ENCODE measurements around the gene ASTL.
"Not testable (repeated sequence)": the region's sequence is repeated elsewhere in the genome, so short reads cannot be mapped to it uniquely, and the experiment has no call there.

The ASTL gene

GRCh38 chr2:96161898-96162297 lies 23.6 kb upstream of the ASTL start:
- TF ChIP-seq, protein P1, sequence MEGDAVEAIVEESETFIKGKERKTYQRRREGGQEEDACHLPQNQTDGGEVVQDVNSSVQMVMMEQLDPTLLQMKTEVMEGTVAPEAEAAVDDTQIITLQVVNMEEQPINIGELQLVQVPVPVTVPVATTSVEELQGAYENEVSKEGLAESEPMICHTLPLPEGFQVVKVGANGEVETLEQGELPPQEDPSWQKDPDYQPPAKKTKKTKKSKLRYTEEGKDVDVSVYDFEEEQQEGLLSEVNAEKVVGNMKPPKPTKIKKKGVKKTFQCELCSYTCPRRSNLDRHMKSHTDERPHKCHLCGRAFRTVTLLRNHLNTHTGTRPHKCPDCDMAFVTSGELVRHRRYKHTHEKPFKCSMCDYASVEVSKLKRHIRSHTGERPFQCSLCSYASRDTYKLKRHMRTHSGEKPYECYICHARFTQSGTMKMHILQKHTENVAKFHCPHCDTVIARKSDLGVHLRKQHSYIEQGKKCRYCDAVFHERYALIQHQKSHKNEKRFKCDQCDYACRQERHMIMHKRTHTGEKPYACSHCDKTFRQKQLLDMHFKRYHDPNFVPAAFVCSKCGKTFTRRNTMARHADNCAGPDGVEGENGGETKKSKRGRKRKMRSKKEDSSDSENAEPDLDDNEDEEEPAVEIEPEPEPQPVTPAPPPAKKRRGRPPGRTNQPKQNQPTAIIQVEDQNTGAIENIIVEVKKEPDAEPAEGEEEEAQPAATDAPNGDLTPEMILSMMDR (IDR thresholded peaks at IDR 0.05; ENCODE audit: borderline replicate concordance, control extremely low read depth, extremely low read depth, insufficient read depth, missing control alignments), result no peak
- DNase-seq (ENCODE audit: low spot score), result peak; percentile 13
- in situ Hi-C loops (cut with MboI; ENCODE audit: low sequenced_read_pairs, unreplicated experiment), result no loop called here

GRCh38 chr2:96160366-96160765 lies 22.1 kb upstream of the ASTL start:
- DNase-seq (ENCODE audit: low spot score); in situ Hi-C loops (cut with MboI; ENCODE audit: low sequenced_read_pairs, unreplicated experiment): not testable (repeated sequence)

DNA sequence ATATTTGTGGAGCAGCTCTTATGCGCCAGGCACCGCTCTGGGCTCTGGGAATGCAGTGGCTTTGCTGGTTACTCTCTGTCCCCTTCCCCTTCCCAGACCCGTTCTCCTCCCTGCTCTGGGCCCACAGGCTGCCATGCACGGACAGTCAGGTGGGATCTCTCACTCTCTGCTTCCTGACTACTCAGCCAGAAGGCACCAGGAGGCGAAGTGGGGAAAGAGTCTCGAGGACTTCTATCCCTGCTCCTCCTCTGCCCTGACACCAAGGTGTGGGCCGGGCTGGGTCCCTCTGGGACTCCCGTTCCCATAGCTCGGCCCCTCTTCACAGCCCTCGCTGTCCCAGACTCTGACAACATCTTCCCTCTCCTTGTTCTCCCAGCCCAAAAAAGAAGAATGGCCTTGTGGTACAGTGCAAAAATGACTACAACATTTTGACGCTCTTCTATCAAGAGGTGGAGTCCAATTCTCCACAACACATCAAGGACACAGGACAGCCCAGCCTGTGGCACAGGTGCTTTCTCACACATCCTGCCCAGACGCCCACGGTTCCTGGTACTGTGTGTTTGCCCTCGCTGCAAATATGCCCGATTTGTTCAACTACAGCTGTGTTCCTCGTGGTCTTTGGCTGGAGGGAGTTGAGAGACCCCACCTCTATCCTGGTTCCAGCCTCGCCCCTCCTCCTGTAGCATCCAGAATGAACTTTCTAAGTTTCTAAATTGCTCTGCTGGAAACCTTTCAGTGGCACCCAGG lies 21.0 kb upstream of the ASTL start:
- in situ Hi-C loops (cut with MboI; ENCODE audit: low sequenced_read_pairs, unreplicated experiment), result no loop called here
- TF ChIP-seq, protein P1 (IDR thresholded peaks at IDR 0.05; ENCODE audit: borderline replicate concordance, control extremely low read depth, extremely low read depth, insufficient read depth, missing control alignments), result no peak
- peak; percentile 37 for DNase-seq (ENCODE audit: low spot score)

DNA sequence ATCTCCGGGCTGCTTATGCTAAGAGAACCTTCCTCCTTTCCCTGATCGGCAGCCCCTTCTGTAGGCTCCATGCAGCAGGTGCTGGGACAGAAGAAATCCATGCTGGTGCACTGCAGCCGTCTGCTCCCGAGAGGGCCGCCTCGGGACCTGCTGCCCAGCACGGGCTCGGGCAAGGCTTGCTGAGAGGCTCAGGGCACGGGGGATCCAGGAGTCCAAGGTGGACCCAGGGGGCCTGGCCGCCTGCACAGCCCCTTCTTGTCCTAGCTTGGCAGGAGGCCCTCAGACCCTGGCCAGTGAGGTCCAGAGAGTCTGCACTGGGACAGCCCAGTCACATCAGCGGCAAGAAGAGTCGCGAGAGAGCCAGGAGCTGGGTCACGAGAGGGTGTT lies 20.2 kb upstream of the ASTL start:
- in situ Hi-C loops (cut with MboI; ENCODE audit: low sequenced_read_pairs, unreplicated experiment), result no loop called here
- DNase-seq (ENCODE audit: low spot score), result peak; percentile 46
- TF ChIP-seq, protein P1 (IDR thresholded peaks at IDR 0.05; ENCODE audit: borderline replicate concordance, control extremely low read depth, extremely low read depth, insufficient read depth, missing control alignments), result no peak

- in situ Hi-C loops (cut with MboI; ENCODE audit: low sequenced_read_pairs, unreplicated experiment), result no loop called here
- DNase-seq (ENCODE audit: low spot score), result peak; percentile 88
- TF ChIP-seq, protein P1 (IDR thresholded peaks at IDR 0.05; ENCODE audit: borderline replicate concordance, control extremely low read depth, extremely low read depth, insufficient read depth, missing control alignments), result no peak
Measured at GRCh38 chr2:96157649-96158553, 19.6 kb upstream of the ASTL start.

DNA sequence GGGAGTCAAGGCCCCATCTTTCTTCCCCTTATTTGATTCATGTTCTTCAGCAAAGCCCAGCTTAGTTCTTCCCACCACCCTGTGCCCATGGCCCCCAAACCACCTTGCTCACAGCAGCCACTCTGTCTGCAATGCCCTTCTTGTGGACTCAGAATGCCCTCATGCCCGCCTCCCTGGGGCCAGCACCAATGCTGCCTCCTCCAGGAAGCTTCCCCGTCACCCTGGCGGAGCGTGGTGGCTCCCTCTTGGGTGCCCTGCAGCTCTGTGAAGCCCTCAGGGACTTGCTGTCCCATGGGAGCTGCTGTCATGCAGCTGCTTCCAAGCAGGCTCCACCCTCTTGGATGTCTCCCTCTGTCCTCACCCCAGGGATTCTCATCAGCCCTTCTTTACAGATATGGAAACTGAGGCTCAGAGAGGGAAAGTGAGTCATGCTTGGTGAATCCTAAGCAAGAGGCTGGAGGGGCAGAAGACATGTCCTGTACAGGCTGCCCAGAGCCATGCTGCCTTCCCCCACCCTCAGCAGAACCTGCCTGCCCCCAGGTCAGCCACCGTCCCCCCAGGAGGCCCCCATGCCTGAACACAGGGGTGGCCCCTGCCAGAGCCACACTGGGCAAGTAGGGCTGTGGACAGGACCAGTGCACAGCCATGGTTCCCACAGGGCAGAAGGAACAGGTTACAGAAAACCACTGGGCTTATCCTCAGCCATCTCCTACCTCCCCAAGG lies 18.8 kb upstream of the ASTL start:
- in situ Hi-C loops (cut with MboI; ENCODE audit: low sequenced_read_pairs, unreplicated experiment), result no loop called here
- TF ChIP-seq, protein P1 (IDR thresholded peaks at IDR 0.05; ENCODE audit: borderline replicate concordance, control extremely low read depth, extremely low read depth, insufficient read depth, missing control alignments), result no peak
- DNase-seq (ENCODE audit: low spot score), result peak; percentile 61
